Measurements from ENCODE around the gene RAD51B.

Gene RAD51B

DNA sequence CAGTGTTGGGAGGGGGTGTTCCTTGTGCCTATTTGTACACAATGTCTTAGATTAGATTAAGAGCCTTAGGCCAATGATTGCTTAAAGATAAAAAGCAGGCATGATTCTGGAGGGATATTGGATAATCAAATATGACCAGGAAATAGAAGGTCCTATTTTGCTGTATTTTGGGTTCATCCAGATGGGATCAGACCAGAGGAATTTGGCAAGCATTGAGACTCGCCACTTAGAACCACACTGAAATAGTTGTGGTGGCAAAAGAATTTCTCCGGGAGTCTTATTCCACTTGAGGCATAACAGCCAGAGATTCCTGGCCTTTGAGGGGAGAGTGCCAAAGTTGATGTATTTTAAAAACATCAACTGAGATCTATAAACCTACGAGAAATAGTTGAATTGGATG lies 327.2 kb downstream of the RAD51B start:
- peak; percentile 68 for DNase-seq (ENCODE audit: low spot score)
- CTCF ChIA-PET = no interaction called here
- no peak overlapping the region for H3K27ac ChIP-seq
- POLR2A ChIA-PET (ENCODE audit: low non-redundant PET) = no interaction called here
- TF ChIP-seq, protein P1, sequence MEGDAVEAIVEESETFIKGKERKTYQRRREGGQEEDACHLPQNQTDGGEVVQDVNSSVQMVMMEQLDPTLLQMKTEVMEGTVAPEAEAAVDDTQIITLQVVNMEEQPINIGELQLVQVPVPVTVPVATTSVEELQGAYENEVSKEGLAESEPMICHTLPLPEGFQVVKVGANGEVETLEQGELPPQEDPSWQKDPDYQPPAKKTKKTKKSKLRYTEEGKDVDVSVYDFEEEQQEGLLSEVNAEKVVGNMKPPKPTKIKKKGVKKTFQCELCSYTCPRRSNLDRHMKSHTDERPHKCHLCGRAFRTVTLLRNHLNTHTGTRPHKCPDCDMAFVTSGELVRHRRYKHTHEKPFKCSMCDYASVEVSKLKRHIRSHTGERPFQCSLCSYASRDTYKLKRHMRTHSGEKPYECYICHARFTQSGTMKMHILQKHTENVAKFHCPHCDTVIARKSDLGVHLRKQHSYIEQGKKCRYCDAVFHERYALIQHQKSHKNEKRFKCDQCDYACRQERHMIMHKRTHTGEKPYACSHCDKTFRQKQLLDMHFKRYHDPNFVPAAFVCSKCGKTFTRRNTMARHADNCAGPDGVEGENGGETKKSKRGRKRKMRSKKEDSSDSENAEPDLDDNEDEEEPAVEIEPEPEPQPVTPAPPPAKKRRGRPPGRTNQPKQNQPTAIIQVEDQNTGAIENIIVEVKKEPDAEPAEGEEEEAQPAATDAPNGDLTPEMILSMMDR (conservative IDR thresholded peaks at IDR 0.05; ENCODE audit: low read depth) = no peak

- POLR2A ChIA-PET (ENCODE audit: low non-redundant PET) = no interaction called here
- CTCF ChIA-PET = no interaction called here
- no peak overlapping the region for H3K27ac ChIP-seq
- no peak for DNase-seq (ENCODE audit: low spot score)
- TF ChIP-seq, protein P1 (conservative IDR thresholded peaks at IDR 0.05; ENCODE audit: low read depth) = no peak
Observed at GRCh38 chr14:68147303-68147702, 327.7 kb downstream of the RAD51B start.

DNA sequence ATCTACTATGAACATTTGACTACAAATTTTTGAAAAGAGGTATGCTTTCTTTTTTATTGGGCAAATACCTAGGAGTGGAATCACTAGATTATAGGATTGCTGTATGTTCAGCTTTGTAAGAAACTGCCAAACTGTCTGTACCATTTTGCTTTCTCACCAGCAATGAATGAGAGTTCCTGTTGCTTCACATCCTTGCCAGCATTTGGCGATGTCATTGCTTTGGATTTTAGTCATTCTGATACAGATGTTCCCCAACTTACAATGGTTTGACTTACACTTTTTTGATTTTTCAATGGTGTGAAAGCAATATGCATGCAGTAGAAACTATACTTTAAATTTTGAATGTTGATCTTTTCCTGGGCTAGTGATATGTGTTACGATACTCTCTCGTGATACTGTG lies 328.7 kb downstream of the RAD51B start:
- no peak for DNase-seq (ENCODE audit: low spot score)
- POLR2A ChIA-PET (ENCODE audit: low non-redundant PET) = no interaction called here
- TF ChIP-seq, protein P1 (conservative IDR thresholded peaks at IDR 0.05; ENCODE audit: low read depth) = no peak
- CTCF ChIA-PET = no interaction called here
- no peak overlapping the region for H3K27ac ChIP-seq

DNA sequence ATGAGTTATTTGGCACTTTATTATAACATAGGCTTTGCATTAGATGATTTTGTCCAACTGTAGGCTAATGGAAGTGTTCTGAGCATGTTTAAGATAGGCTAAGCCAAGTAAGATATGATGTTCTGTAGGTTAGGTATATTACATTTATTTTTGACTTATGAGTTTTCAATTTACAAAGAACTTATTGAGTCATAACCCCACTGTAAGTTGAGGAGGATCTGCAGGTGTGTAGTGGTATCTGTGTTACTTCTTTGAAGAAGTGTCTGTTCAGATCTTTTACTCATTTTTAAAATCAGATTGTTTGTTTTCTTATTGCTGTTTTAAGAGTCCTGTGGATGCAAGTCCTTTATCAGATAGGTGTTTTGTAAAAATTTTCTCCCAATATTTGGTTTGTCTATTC lies 329.2 kb downstream of the RAD51B start:
- ChIA-PET CTCF (no interaction called here), POLR2A (ENCODE audit: low non-redundant PET) (no interaction called here)
- TF ChIP-seq, protein P1 (conservative IDR thresholded peaks at IDR 0.05; ENCODE audit: low read depth) = no peak
- H3K27ac ChIP-seq = no peak overlapping the region
- no peak for DNase-seq (ENCODE audit: low spot score)

DNA sequence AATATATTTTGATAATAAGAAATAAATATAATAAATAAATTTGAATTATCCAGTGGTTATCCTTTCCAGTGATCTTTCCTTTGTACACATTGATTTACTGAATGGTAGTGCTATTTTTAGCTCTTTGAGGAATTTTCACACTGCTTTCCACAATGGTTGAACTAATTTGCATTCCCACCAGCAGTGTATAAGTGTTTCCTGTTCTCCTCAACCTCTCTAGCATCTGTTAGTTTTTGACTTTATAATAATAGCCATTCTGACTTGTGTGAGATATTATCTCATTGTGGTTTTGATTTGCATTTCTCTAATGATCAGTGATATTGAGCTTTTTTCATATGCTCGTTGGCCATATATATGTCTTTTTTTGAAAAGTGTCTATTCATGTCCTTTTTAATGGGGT lies 333.7 kb downstream of the RAD51B start:
- no peak for DNase-seq (ENCODE audit: low spot score)
- POLR2A ChIA-PET (ENCODE audit: low non-redundant PET) = no interaction called here
- no peak overlapping the region for H3K27ac ChIP-seq
- CTCF ChIA-PET = interaction anchor here (0.8 kb wide), 1 partner anchor 656 kb away, joined by 3 read pairs; no protein-coding TSS in a partner anchor
- TF ChIP-seq, protein P1 (conservative IDR thresholded peaks at IDR 0.05; ENCODE audit: low read depth) = no peak

GRCh38 chr14:68154275-68154674 lies 334.7 kb downstream of the RAD51B start:
- no peak overlapping the region for H3K27ac ChIP-seq
- CTCF ChIA-PET = interaction anchor here (0.6 kb wide), 2 partner anchors 35 to 362 kb away, joined by 4 read pairs; no protein-coding TSS in a partner anchor
- POLR2A ChIA-PET (ENCODE audit: low non-redundant PET) = no interaction called here
- TF ChIP-seq, protein P1 (conservative IDR thresholded peaks at IDR 0.05; ENCODE audit: low read depth) = no peak
- no peak for DNase-seq (ENCODE audit: low spot score)

- POLR2A ChIA-PET (ENCODE audit: low non-redundant PET) = no interaction called here
- CTCF ChIA-PET = interaction anchor here (0.6 to 0.7 kb wide), 2 partner anchors 108 to 131 kb away, joined by 3 to 4 read pairs; no protein-coding TSS in a partner anchor
- TF ChIP-seq, protein P1 (conservative IDR thresholded peaks at IDR 0.05; ENCODE audit: low read depth) = no peak
- H3K27ac ChIP-seq = no peak overlapping the region
- DNase-seq (ENCODE audit: low spot score) = no peak
Observed at GRCh38 chr14:68157971-68158371, 338.4 kb downstream of the RAD51B start.

Measured in RWPE1 (cell line).